ENCODE measurements around the gene KLF14.

KLF14 gene

DNA sequence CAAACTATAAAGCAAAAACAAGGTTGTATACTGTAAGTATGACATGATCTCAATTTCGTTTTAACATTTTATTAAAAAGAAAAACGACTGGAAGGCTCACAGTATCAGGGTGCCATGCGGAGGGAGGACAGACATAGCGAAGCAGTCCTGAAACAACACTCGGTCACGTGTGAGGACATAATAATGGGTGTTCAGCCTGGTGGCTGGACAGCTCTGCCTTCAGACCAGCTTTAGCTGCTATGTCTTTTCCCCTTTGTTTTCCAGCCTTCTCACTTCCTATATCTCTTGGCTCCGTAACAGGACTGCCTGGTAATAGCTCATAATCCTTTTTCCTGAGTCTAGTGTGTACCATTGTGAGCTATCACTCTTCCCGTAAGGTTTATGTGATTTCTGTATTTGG, 18.4 kb upstream of the KLF14 start:
- no peak overlapping the region for H3K27ac ChIP-seq
- TF ChIP-seq ZFX (IDR thresholded peaks at IDR 0.05; ENCODE audit: borderline replicate concordance), result no peak
- TF ChIP-seq, protein P1, sequence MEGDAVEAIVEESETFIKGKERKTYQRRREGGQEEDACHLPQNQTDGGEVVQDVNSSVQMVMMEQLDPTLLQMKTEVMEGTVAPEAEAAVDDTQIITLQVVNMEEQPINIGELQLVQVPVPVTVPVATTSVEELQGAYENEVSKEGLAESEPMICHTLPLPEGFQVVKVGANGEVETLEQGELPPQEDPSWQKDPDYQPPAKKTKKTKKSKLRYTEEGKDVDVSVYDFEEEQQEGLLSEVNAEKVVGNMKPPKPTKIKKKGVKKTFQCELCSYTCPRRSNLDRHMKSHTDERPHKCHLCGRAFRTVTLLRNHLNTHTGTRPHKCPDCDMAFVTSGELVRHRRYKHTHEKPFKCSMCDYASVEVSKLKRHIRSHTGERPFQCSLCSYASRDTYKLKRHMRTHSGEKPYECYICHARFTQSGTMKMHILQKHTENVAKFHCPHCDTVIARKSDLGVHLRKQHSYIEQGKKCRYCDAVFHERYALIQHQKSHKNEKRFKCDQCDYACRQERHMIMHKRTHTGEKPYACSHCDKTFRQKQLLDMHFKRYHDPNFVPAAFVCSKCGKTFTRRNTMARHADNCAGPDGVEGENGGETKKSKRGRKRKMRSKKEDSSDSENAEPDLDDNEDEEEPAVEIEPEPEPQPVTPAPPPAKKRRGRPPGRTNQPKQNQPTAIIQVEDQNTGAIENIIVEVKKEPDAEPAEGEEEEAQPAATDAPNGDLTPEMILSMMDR (IDR thresholded peaks at IDR 0.05), result no peak

DNA sequence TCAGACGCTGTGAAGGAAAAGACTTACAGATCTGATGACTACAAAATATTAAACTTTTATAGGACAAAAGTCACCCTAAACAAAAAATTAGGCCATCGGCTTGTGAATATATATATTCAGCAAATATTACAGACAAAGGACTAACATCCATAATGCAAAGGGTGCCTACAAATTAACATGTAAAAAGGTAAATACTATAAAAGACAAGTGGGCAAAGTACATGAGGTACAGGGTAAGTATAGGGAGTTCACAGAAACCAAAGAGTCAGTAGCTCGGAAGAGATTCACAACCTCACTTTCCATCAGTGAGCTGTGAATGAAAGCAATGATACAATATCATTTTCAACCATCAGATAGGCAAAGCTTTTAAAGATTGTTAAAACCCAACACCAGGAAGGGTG, 16.7 kb upstream of the KLF14 start:
- no peak for TF ChIP-seq ZFX (IDR thresholded peaks at IDR 0.05; ENCODE audit: borderline replicate concordance)
- TF ChIP-seq, protein P1 (IDR thresholded peaks at IDR 0.05), result no peak
- no peak overlapping the region for H3K27ac ChIP-seq

DNA sequence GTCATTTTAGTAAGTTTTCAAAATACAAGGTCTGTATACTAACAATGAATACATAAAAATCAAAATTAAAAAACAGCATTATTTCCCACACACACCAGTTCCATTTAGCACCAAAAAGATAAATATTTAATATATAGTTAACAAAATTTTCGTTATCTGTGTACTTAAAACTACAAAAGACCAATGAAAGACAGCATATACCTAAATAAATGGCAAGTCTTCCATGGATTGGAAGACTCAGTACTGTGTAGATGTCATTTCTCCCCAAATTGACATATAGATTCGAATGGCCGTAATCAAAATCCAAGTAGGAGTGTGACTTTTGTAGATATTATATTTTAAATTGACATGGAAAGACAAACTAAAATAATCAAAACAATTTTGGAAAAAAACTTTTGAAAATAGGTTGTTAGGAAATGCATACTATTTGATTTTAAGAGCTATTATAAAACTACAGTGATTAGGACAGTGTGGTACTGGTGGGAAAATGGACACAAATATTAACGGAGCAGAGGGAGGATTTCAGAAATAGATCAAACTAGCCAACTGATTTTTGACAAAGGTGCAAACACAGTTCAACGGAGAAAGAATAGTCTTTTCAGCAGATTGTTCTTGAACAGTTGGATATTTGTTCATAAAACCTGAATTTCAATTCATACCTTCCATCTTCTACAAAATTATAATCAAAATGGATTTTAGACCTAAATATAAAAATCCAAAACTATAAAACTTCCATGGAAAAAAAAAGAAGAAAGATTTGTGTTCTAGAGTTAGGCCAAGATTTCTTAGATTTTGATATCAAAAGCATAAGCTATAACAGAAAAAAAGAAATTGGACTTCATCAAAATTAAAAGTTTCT, 14.8 kb upstream of the KLF14 start:
- TF ChIP-seq, protein P1 (IDR thresholded peaks at IDR 0.05), result no peak
- TF ChIP-seq ZFX (IDR thresholded peaks at IDR 0.05; ENCODE audit: borderline replicate concordance), result no peak
- H3K27ac ChIP-seq, result no peak overlapping the region

DNA sequence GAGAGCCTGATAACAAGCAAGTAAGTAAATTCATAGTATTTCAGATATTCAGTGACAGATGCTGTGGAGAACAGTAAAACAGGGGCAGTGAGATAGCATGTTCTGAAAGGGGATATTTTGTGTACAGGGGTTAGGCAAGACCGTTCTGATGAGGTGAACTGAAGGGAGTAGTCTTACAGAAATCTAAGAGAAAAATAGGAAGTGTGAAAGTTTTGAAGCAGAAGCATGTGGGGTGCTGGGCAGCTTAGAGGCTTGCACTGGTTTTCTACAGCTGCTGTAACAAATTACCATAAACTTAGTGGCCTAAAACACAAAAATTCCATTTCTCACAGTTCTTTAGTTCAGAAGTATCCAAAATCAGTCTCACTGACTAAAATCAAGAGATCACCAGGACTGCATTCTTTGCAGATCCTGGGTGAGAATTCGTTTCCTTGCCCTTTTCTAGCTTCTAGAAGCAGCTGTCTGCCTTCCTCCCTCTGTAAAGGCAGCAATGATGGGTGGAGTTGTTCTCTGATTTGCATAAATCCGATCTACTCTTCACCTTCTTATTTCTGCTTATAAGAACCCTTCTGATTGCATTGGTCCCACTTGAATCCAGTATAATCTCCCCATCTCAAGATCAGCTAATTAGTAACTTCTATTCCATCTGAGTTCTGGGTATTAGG, 7.5 kb upstream of the KLF14 start:
- TF ChIP-seq ZFX (IDR thresholded peaks at IDR 0.05; ENCODE audit: borderline replicate concordance), result no peak
- TF ChIP-seq, protein P1 (IDR thresholded peaks at IDR 0.05), result no peak
- no peak overlapping the region for H3K27ac ChIP-seq

DNA sequence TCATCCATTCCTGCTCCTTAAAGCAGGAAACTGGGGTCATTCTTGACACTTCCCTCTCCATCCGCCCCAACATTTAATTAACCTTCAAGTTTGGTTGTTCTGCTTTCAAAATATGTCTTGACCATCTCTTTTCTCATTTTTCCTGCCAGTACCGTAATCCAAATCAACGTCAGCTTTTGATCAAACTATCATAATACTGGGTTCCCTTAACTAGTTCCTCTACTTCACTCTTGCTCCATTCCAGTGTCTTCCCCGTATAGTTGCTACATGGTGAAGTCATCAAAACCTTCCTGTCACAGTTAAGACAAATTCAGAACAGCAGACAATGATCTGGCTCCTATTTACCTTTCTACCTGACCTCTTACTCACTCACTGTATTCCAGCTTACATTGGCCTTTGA, 6.6 kb upstream of the KLF14 start:
- TF ChIP-seq, protein P1 (IDR thresholded peaks at IDR 0.05), result no peak
- TF ChIP-seq ZFX (IDR thresholded peaks at IDR 0.05; ENCODE audit: borderline replicate concordance), result no peak
- H3K27ac ChIP-seq, result no peak overlapping the region

DNA sequence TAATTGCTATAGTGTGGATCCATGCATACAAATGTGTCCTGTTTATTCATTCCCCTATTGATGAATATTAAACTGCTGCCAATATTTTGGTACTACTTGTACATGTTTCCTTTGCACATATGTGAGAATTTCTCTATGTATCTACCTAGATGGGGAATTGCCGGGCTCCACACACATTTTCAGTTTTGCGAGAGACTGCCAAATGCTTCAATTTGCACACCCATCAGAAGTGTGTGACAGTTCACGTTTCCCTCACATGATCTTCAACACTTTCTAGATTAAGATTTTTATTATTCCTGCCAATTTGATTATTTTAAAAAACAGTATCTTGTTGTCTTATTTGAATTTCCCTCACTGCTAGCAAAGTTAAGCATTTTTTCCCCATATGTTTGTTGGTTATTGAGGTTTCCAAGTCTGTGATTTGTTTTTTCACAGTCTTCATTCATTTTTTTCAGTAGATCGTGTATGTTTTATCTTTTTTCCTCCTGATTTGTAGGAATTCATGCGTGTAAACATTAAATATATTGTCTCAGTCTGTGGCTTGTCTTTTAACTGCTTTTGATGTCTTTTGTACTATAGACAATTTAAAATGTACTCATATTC, 2.4 kb upstream of the KLF14 start:
- H3K27ac ChIP-seq, result no peak overlapping the region
- TF ChIP-seq, protein P1 (IDR thresholded peaks at IDR 0.05), result no peak
- no peak for TF ChIP-seq ZFX (IDR thresholded peaks at IDR 0.05; ENCODE audit: borderline replicate concordance)
